LNCaP clone FGC (cell line): ENCODE measurements around the gene CALM3.
"Not testable (repeated sequence)": the region's sequence is repeated elsewhere in the genome, so short reads cannot be mapped to it uniquely, and the experiment has no call there.

Source experiments
- DNase-seq: peaks from one replicate; pipeline ENCODE4 v3.0.0-alpha.2; 2011; ENCODE audit warnings: low read depth
- H3K4me3 ChIP-seq: 2 replicates; pipeline ENCODE4 v1.5.1; 2011; ENCODE audit warnings: mild to moderate bottlenecking, low read depth, low read length, control low read depth
- CTCF ChIP-seq: IDR thresholded peaks from 2 replicates; pipeline ENCODE4 v1.5.1; 2012; ENCODE audit warnings: mild to moderate bottlenecking; ENCODE audit not compliant: control insufficient read depth, insufficient read depth; ENCODE audit errors: extremely low read depth

CALM3 gene

DNA sequence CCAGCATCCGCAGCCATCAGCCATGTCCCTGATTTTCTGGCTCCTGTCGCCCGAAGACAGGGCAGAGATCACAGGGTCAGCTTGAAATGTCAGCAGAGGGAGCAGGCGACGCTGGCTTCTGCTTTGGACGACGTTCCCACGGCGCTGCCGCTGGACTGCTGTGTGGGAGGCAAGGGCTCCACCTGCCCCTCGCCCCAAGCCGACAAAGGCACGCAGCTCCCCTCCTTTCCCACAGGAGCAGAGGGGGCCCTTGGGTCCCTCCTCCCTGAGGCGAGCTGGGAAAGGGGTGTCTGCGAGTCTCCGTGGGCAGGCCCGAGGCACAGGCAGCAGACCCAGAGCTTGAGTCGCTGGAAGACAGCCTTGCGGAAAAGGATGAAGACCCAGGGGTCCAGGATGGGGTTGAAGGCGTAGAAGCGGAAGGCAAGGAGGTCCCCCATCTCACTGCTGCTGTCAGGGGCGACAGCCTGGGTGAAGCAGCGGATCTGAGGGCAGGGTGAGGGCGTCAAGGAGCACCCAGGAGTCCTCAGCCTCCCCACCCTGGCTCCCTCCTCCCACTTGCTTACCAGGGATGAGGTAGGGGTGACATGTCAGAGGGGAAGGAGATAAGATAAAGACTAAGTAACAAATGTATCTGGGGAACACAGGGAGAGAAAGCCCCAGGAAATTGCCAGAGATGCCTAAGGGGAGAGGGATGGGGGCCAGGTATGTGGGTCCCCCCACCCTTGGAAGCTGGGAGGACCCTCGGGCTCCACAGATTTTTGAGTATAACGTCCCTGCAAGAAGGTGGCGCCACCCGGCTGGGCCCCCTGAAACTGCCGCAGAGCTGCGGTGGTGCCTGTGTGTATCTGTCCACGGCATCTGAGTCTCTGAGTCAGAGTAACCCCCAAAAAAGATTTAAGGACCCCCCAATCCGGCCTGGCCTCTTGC, 20.3 kb downstream of the CALM3 start:
- no peak for DNase-seq
- TF ChIP-seq CTCF, result no peak
- H3K4me3 ChIP-seq, result no peak overlapping the region

DNA sequence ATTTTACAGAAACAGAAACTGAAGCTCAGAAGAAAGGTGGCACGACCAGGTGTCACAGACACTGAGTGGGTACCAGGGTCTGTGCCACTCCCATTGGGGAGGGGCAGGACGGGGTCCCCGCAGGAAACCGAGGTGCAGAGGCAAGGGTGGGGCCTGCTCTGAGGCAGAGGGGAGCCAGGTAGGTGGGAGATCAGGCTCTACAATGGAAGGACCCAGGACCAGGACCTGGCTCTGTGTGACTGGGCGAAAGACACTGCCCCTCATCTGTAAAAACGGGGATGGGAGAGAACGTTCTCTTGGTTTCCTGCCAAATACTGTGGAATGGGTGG, 21.0 kb downstream of the CALM3 start:
- no peak for TF ChIP-seq CTCF
- no peak overlapping the region for H3K4me3 ChIP-seq
- DNase-seq, result no peak

- no peak for TF ChIP-seq CTCF
- no peak for DNase-seq
- H3K4me3 ChIP-seq, result no peak overlapping the region
Observed at GRCh38 chr19:46623915-46624502, 22.9 kb downstream of the CALM3 start.

DNA sequence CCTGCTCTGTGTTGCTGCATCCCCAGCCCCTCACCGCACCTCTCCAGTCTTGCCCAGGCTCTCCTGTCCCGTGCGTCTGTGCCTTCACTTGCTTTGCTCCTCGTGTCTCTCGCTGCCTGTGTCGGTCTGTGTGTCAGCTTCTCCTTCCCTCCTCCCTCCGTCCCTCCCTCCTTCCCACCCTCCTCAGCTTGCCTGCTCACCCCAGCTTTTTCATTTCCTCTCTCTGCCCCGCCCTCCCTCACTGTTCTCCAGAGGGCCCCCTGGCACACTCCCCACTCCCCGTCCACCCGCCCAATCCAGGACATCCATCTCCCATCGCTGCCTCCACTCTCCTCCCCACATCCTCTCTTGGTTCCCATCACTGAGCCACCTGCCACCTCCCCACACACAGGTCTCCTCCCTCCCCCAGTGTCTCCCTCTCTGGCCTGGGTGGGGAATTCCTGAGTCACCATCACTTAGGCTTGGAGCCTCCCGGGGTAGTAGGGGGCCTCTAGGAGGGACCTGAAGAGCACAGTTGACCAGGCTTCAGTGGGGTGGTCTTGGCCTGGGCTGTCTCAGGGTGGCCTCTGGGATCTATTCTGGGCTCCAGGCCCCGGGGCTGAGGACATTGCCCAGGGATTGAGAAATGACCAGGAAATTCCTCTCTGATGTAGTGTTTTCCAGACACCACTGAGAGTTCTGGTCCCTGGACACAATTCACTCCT, 24.0 kb downstream of the CALM3 start, which contains the start of gene PTGIR:
TSS of gene PTGIR (minus strand) at position 132 of the 704 bp plus-strand sequence. CDS start 864 bp downstream, outside the sequence.
- no peak for TF ChIP-seq CTCF
- no peak within 1 kb of the TSS for H3K4me3 ChIP-seq
- no peak for DNase-seq

- DNase-seq, result no peak
- no peak overlapping the region for H3K4me3 ChIP-seq
- TF ChIP-seq CTCF, result no peak
Observed at GRCh38 chr19:46625731-46626130, 24.6 kb downstream of the CALM3 start.

- DNase-seq, result no peak
- H3K4me3 ChIP-seq, result no peak overlapping the region
Observed at GRCh38 chr19:46626446-46626845, 25.3 kb downstream of the CALM3 start.

GRCh38 chr19:46628970-46629369, 27.8 kb downstream of the CALM3 start:
- DNase-seq, H3K4me3 ChIP-seq: not testable (repeated sequence)

More at GRCh38 chr19:46626446-46626845, 25.3 kb downstream of the CALM3 start:
- no peak for TF ChIP-seq CTCF
